ENCODE data around the gene EPB41L5.
"Not testable (repeated sequence)": the region's sequence is repeated elsewhere in the genome, so short reads cannot be mapped to it uniquely, and the experiment has no call there.

EPB41L5 gene

DNA sequence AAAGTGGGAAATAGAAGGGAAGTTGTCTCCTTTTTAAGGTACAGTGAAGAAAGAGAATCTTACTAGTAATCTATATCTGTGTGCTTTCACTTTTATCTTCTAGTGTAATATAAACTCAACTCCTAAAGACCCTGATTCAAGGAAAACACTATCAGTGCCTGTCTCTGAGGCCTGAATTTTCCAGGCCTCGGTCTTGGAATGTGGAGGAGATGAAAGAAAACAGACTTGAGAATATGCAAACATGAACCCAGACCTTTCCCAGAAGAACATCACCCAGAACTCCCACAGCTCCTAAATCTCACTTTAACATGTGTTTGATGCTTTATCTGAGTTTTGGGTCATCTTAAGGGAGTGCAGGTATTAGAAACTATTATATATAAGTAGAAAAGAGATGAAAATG lies 51.8 kb downstream of the EPB41L5 start:
- H4K20me1 ChIP-seq (ENCODE audit: insufficient read depth, low read length) = no peaks in the 10 kb centered on the region
- H3K36me3 ChIP-seq (replicated peaks; ENCODE audit: insufficient read depth, low read length) = no peaks in the 10 kb centered on the region
- H2AFZ ChIP-seq (ENCODE audit: low read length) = no peak overlapping the region
- H3K9ac ChIP-seq (ENCODE audit: low read length) = no peak overlapping the region
- H3K9me2 ChIP-seq (replicated peaks; ENCODE audit: insufficient read depth, low read length) = no peaks in the 10 kb centered on the region
- H3K79me2 ChIP-seq (ENCODE audit: low read length) = no peaks in the 10 kb centered on the region
- no peaks in the 10 kb centered on the region for H3K27me3 ChIP-seq (replicated peaks; ENCODE audit: insufficient read depth, low read length)
- no peaks in the 10 kb centered on the region for H3F3A ChIP-seq (ENCODE audit: insufficient read depth, low read length)
- H3K27ac ChIP-seq (ENCODE audit: low read length) = no peak overlapping the region
- H3K9me3 ChIP-seq (replicated peaks; ENCODE audit: insufficient read depth, low read length) = no peaks in the 10 kb centered on the region
- no peak for DNase-seq
- no peak overlapping the region for H3K4me3 ChIP-seq (ENCODE audit: low read length)
- TF ChIP-seq, protein P1, sequence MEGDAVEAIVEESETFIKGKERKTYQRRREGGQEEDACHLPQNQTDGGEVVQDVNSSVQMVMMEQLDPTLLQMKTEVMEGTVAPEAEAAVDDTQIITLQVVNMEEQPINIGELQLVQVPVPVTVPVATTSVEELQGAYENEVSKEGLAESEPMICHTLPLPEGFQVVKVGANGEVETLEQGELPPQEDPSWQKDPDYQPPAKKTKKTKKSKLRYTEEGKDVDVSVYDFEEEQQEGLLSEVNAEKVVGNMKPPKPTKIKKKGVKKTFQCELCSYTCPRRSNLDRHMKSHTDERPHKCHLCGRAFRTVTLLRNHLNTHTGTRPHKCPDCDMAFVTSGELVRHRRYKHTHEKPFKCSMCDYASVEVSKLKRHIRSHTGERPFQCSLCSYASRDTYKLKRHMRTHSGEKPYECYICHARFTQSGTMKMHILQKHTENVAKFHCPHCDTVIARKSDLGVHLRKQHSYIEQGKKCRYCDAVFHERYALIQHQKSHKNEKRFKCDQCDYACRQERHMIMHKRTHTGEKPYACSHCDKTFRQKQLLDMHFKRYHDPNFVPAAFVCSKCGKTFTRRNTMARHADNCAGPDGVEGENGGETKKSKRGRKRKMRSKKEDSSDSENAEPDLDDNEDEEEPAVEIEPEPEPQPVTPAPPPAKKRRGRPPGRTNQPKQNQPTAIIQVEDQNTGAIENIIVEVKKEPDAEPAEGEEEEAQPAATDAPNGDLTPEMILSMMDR (IDR thresholded peaks at IDR 0.05; ENCODE audit: low read length) = no peak
- TF ChIP-seq EZH2phosphoT487 (IDR thresholded peaks at IDR 0.05; ENCODE audit: low read length) = no peak
- TF ChIP-seq EZH2 (optimal IDR thresholded peaks at IDR 0.05; ENCODE audit: low read depth, low read length) = no peak
- no peak overlapping the region for H3K4me2 ChIP-seq (ENCODE audit: low read depth, low read length)
- H3K4me1 ChIP-seq (ENCODE audit: low read length) = no peaks in the 10 kb centered on the region

DNA sequence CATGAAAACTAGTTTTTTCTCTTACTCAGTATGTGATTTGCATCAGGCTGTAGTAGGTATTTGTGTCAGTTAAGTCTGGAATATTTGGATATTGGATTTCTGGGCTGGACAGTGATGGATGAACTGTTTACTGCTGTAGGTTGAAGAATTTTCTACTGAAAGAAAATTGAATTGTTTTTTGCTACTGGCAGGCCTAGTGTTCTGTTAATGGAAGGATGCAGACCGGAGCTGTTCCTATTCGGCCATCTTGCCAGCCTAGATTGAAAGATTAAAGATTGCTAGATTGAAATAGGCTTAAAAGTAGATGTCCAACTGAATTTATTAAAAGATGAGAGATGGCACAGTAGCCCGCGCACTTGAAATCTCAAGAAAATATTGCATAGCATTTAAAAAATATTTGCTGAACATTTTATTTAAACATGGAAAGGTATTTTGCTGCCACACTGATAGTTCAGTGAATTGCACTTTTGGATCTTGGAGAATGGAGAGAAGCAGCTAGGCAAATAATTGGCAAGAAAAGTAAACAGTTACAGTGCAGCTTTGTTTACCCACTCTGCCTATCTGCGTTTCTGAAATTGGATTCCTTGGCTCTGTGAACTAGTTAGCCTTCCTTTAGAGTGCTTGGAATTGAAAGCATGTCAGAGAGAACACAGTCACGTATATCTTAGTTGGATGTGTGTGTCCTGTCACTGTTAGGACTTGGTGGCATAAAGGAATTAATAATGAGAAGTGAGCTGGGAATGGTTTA lies 54.1 kb downstream of the EPB41L5 start:
- H3K27me3 ChIP-seq (replicated peaks; ENCODE audit: insufficient read depth, low read length) = no peaks in the 10 kb centered on the region
- H4K20me1 ChIP-seq (ENCODE audit: insufficient read depth, low read length) = no peaks in the 10 kb centered on the region
- H3K9ac ChIP-seq (ENCODE audit: low read length) = no peak overlapping the region
- no peaks in the 10 kb centered on the region for H3K4me1 ChIP-seq (ENCODE audit: low read length)
- H3K9me3 ChIP-seq (replicated peaks; ENCODE audit: insufficient read depth, low read length) = no peaks in the 10 kb centered on the region
- no peaks in the 10 kb centered on the region for H3K9me2 ChIP-seq (replicated peaks; ENCODE audit: insufficient read depth, low read length)
- TF ChIP-seq EZH2phosphoT487 (IDR thresholded peaks at IDR 0.05; ENCODE audit: low read length) = no peak
- no peak for TF ChIP-seq EZH2 (optimal IDR thresholded peaks at IDR 0.05; ENCODE audit: low read depth, low read length)
- TF ChIP-seq, protein P1 (IDR thresholded peaks at IDR 0.05; ENCODE audit: low read length) = no peak
- H2AFZ ChIP-seq (ENCODE audit: low read length) = no peak overlapping the region
- no peak overlapping the region for H3K27ac ChIP-seq (ENCODE audit: low read length)
- H3K4me3 ChIP-seq (ENCODE audit: low read length) = no peak overlapping the region
- DNase-seq = no peak
- no peaks in the 10 kb centered on the region for H3K36me3 ChIP-seq (replicated peaks; ENCODE audit: insufficient read depth, low read length)
- no peaks in the 10 kb centered on the region for H3F3A ChIP-seq (ENCODE audit: insufficient read depth, low read length)
- no peaks in the 10 kb centered on the region for H3K79me2 ChIP-seq (ENCODE audit: low read length)
- no peak overlapping the region for H3K4me2 ChIP-seq (ENCODE audit: low read depth, low read length)

DNA sequence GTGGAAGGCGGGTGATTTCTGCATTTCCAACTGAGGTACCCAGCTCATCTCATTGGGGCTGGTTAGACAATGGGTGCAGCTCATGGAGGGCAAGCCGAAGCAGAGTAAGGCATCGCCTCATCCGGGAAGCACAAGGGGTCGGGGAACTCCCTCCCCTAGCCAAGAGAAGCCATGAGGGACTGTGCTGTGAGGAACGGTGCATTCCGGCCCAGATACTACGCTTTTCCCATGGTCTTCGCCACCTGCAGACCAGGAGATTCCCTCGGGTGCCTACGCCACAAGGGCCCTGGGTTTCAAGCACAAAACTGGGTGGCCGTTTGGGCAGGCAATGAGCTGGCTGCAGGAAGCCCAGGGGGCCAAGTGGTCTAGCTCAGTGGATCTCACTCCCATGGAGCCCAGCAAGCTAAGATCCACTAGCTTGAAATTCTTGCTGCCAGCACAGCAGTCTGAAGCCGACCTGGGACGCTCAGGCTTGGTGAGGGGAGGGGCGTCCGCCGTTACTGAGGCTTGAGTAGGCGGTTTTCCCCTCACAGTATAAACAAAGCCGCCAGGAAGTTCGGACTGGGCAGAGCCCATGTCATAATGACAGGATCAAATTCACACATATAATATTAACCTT lies 55.3 kb downstream of the EPB41L5 start:
- not testable (repeated sequence) for H2AFZ ChIP-seq (ENCODE audit: low read length); H3K4me2 ChIP-seq (ENCODE audit: low read depth, low read length); H3K9me2 ChIP-seq (replicated peaks; ENCODE audit: insufficient read depth, low read length); H3K27ac ChIP-seq (ENCODE audit: low read length); H3K4me1 ChIP-seq (ENCODE audit: low read length); H3K36me3 ChIP-seq (replicated peaks; ENCODE audit: insufficient read depth, low read length); H3K9me3 ChIP-seq (replicated peaks; ENCODE audit: insufficient read depth, low read length); H3K4me3 ChIP-seq (ENCODE audit: low read length); H3K27me3 ChIP-seq (replicated peaks; ENCODE audit: insufficient read depth, low read length); H4K20me1 ChIP-seq (ENCODE audit: insufficient read depth, low read length); H3K79me2 ChIP-seq (ENCODE audit: low read length); H3F3A ChIP-seq (ENCODE audit: insufficient read depth, low read length); H3K9ac ChIP-seq (ENCODE audit: low read length); DNase-seq

GRCh38 chr2:120075545-120075944 lies 62.7 kb downstream of the EPB41L5 start:
- H3K36me3 ChIP-seq (replicated peaks; ENCODE audit: insufficient read depth, low read length) = no peaks in the 10 kb centered on the region
- TF ChIP-seq, protein P1 (IDR thresholded peaks at IDR 0.05; ENCODE audit: low read length) = no peak
- no peak for TF ChIP-seq EZH2phosphoT487 (IDR thresholded peaks at IDR 0.05; ENCODE audit: low read length)
- TF ChIP-seq EZH2 (optimal IDR thresholded peaks at IDR 0.05; ENCODE audit: low read depth, low read length) = no peak
- H3K9me3 ChIP-seq (replicated peaks; ENCODE audit: insufficient read depth, low read length) = no peaks in the 10 kb centered on the region
- no peaks in the 10 kb centered on the region for H4K20me1 ChIP-seq (ENCODE audit: insufficient read depth, low read length)
- no peaks in the 10 kb centered on the region for H3F3A ChIP-seq (ENCODE audit: insufficient read depth, low read length)
- DNase-seq = no peak
- H2AFZ ChIP-seq (ENCODE audit: low read length) = no peak overlapping the region
- no peak overlapping the region for H3K27ac ChIP-seq (ENCODE audit: low read length)
- no peaks in the 10 kb centered on the region for H3K9me2 ChIP-seq (replicated peaks; ENCODE audit: insufficient read depth, low read length)
- H3K9ac ChIP-seq (ENCODE audit: low read length) = no peak overlapping the region
- no peaks in the 10 kb centered on the region for H3K79me2 ChIP-seq (ENCODE audit: low read length)
- H3K4me3 ChIP-seq (ENCODE audit: low read length) = no peak overlapping the region
- no peaks in the 10 kb centered on the region for H3K27me3 ChIP-seq (replicated peaks; ENCODE audit: insufficient read depth, low read length)
- no peaks in the 10 kb centered on the region for H3K4me1 ChIP-seq (ENCODE audit: low read length)
- H3K4me2 ChIP-seq (ENCODE audit: low read depth, low read length) = no peak overlapping the region
